Measurements from ENCODE around the gene MRPS34. TPM values are rescaled to one million over a fixed set of nuclear protein-coding genes. Genes with fewer than 3 reads are reported as not detected.

MRPS34 gene
- total and polyA plus RNA-seq, 9 of the 15 experiments (the other 6 are each of a cell fraction or from before 2014, with no cell fraction given): 5.2 to 334 (median 92.8) TPM

GRCh38 chr16:1741553-1742165 is 31.3 kb downstream of the MRPS34 start:
- DNase-seq (ENCODE audit: extremely low read depth in 1 of 4, low spot score in 3 of 4) (no peak), FAIRE-seq (no peak), ATAC-seq (no peak)
- Histone ChIP-seq H3K27ac (ENCODE audit: extremely low read depth, low read depth, low read length) (no peak overlapping the region), H3K4me2 (ENCODE audit: insufficient read depth, low read length) (no peak overlapping the region), H3K9me3 (replicated peaks; ENCODE audit: control insufficient read depth, insufficient read depth, low read depth, low read length) (peaks cover 15% of the 10 kb centered on the region), H3K36me3 (ENCODE audit: control insufficient read depth, insufficient read depth, low read length) (peaks cover 18% of the 10 kb centered on the region; the same call in 1 of the 3 replicates), H3K4me3 (no peak overlapping the region), H3K4me1 (replicated peaks in 1 of 2; ENCODE audit: control insufficient read depth in 2 of 2, insufficient read depth in 2 of 2, low read length in 2 of 2) (peaks cover 0 to 46% of the 10 kb centered on the region in 2 experiments; a peak in 2 of 5 replicates), H3K9ac (ENCODE audit: insufficient read depth in 1 of 2, low read depth in 2 of 2, low read length in 2 of 2) (peak overlapping the region in 1 of 2 experiments; percentile 68; a peak in 1 of 4 replicates), H3K9me1 (ENCODE audit: control insufficient read depth, insufficient read depth, low read length) (no peaks in the 10 kb centered on the region), H3K27me3 (ENCODE audit: control insufficient read depth in 2 of 2, insufficient read depth in 2 of 2, low read length in 2 of 2) (no peaks in the 10 kb centered on the region; a peak in 1 of 5 replicates), H3K79me2 (ENCODE audit: control insufficient read depth, insufficient read depth, low read length) (no peaks in the 10 kb centered on the region), H2AFZ (ENCODE audit: low read depth, low read length) (no peak overlapping the region), H4K20me1 (replicated peaks; ENCODE audit: control insufficient read depth, insufficient read depth, low read length) (no peaks in the 10 kb centered on the region)
- in situ Hi-C loops (cut with MboI): no loop called here
- BruUV-seq (replicated peaks): no TSS peak
- ChIA-PET POLR2A (interaction anchor here (0.5 kb wide), 1 partner anchor 13 kb away, joined by 3 read pairs; no protein-coding TSS in a partner anchor), CTCF (ENCODE audit: low intra/inter-chr PET ratio) (no interaction called here)
- intact Hi-C loops (cut with micrococcal nuclease): no loop called here
- TF ChIP-seq ILK (tag; IDR thresholded peaks at IDR 0.05; ENCODE audit: borderline replicate concordance, low read depth) (no peak), HMBOX1 (IDR thresholded peaks at IDR 0.05) (no peak), PRPF4 (IDR thresholded peaks at IDR 0.05; ENCODE audit: insufficient read depth, low read depth, low read length, poor library complexity, severe bottlenecking) (no peak), ZNF589 (CRISPR knock-in tag; IDR thresholded peaks at IDR 0.05; ENCODE audit: low read depth) (no peak), HMGN3 (IDR thresholded peaks at IDR 0.05; ENCODE audit: borderline replicate concordance, extremely low read depth, insufficient read length, low read depth, low read length) (no peak), MEF2A (IDR thresholded peaks at IDR 0.05; ENCODE audit: control insufficient read depth, low read depth, low read length) (no peak), ZNF77 (CRISPR knock-in tag; IDR thresholded peaks at IDR 0.05) (no peak), ESRRA (IDR thresholded peaks at IDR 0.05; ENCODE audit: borderline replicate concordance, low read depth) (no peak), USF2 (CRISPR knock-in tag; IDR thresholded peaks at IDR 0.05) (no peak)
- 93% methylated on average over 19 of the region's 19 CpGs for WGBS (ENCODE audit: insufficient coverage, low coverage, missing lambda C conversion rate)
